HEK293 (cell line): ENCODE data around the gene UGGT2.
A peak's percentile ranks its signal among the peaks of the same experiment; 100 is the strongest.

Source experiments
- BCL11B ChIP-seq: fragments of 450-650 bp; formaldehyde crosslinking; IDR thresholded peaks from 2 replicates; pipeline ENCODE4 v1.5.1; 2016; ENCODE audit warnings: low read depth, missing biosample characterization, missing genetic modification characterization
- HIC1 ChIP-seq: fragments of 450-650 bp; formaldehyde crosslinking; IDR thresholded peaks from 2 replicates; pipeline ENCODE4 v1.5.1; 2016; ENCODE audit warnings: missing biosample characterization, missing genetic modification characterization
- KLF8 ChIP-seq: fragments of 450-650 bp; formaldehyde crosslinking; IDR thresholded peaks from 2 replicates; pipeline ENCODE4 v1.5.1; 2016; ENCODE audit warnings: missing biosample characterization, missing genetic modification characterization
- KLF9 ChIP-seq: fragments of 450-650 bp; formaldehyde crosslinking; IDR thresholded peaks from 2 replicates; pipeline ENCODE4 v1.5.1; 2016; ENCODE audit warnings: missing biosample characterization, missing genetic modification characterization, low read depth
- PATZ1 ChIP-seq: fragments of 450-650 bp; formaldehyde crosslinking; IDR thresholded peaks from 2 replicates; pipeline ENCODE4 v1.5.1; 2016; ENCODE audit warnings: missing biosample characterization, missing genetic modification characterization
- SCRT2 ChIP-seq: fragments of 450-650 bp; formaldehyde crosslinking; IDR thresholded peaks from 2 replicates; pipeline ENCODE4 v1.5.1; 2016; ENCODE audit warnings: missing biosample characterization, missing genetic modification characterization
- SP2 ChIP-seq: fragments of 450-650 bp; formaldehyde crosslinking; IDR thresholded peaks from 2 replicates; pipeline ENCODE4 v1.5.1; 2016; ENCODE audit warnings: missing biosample characterization, missing genetic modification characterization
- SP7 ChIP-seq: fragments of 450-650 bp; formaldehyde crosslinking; IDR thresholded peaks from 2 replicates; pipeline ENCODE4 v1.5.1; 2016; ENCODE audit warnings: missing biosample characterization, missing genetic modification characterization
- ZBTB11 ChIP-seq: fragments of 450-650 bp; formaldehyde crosslinking; conservative IDR thresholded peaks from 2 replicates; pipeline ENCODE4 v1.5.1; 2016; ENCODE audit warnings: low read depth, missing biosample characterization, missing genetic modification characterization
- ZBTB8A ChIP-seq: fragments of 450-650 bp; formaldehyde crosslinking; IDR thresholded peaks from 2 replicates; pipeline ENCODE4 v1.5.1; 2016; ENCODE audit warnings: missing biosample characterization, missing genetic modification characterization
- ZFHX2 ChIP-seq: fragments of 450-650 bp; formaldehyde crosslinking; conservative IDR thresholded peaks from 2 replicates; pipeline ENCODE4 v1.5.1; 2016; ENCODE audit warnings: missing biosample characterization, missing genetic modification characterization
- ZFP3 ChIP-seq: fragments of 450-650 bp; formaldehyde crosslinking; IDR thresholded peaks from 2 replicates; pipeline ENCODE4 v1.5.1; 2016; ENCODE audit warnings: low read depth, missing biosample characterization, missing genetic modification characterization
- ZIC2 ChIP-seq: fragments of 450-650 bp; formaldehyde crosslinking; IDR thresholded peaks from 2 replicates; pipeline ENCODE4 v1.5.1; 2016; ENCODE audit warnings: missing biosample characterization, missing genetic modification characterization
- ZNF114 ChIP-seq: fragments of 450-650 bp; formaldehyde crosslinking; IDR thresholded peaks from 2 replicates; pipeline ENCODE4 v1.5.0; 2017; ENCODE audit warnings: missing biosample characterization, missing genetic modification characterization
- ZNF292 ChIP-seq: fragments of 450-650 bp; formaldehyde crosslinking; IDR thresholded peaks from 2 replicates; pipeline ENCODE4 v1.5.1; 2016; ENCODE audit warnings: low read depth, missing biosample characterization, missing genetic modification characterization, borderline replicate concordance
- ZNF350 ChIP-seq: fragments of 450-650 bp; formaldehyde crosslinking; IDR thresholded peaks from 2 replicates; pipeline ENCODE4 v1.5.0; 2017; ENCODE audit warnings: missing biosample characterization, mild to moderate bottlenecking, missing genetic modification characterization
- ZNF354C ChIP-seq: fragments of 450-650 bp; formaldehyde crosslinking; IDR thresholded peaks from 2 replicates; pipeline ENCODE4 v1.5.1; 2016; ENCODE audit warnings: missing biosample characterization, missing genetic modification characterization, low read depth, borderline replicate concordance
- ZNF398 ChIP-seq: fragments of 450-650 bp; formaldehyde crosslinking; IDR thresholded peaks from 2 replicates; pipeline ENCODE4 v1.5.1; 2017; ENCODE audit warnings: missing biosample characterization, missing genetic modification characterization
- ZNF404 ChIP-seq: fragments of 450-650 bp; formaldehyde crosslinking; IDR thresholded peaks from 2 replicates; pipeline ENCODE4 v1.5.1; 2017; ENCODE audit warnings: missing biosample characterization, missing genetic modification characterization
- ZNF423 ChIP-seq: fragments of 450-650 bp; formaldehyde crosslinking; IDR thresholded peaks from 2 replicates; pipeline ENCODE4 v1.5.1; 2016; ENCODE audit warnings: missing biosample characterization, missing genetic modification characterization
- ZNF501 ChIP-seq: fragments of 450-650 bp; formaldehyde crosslinking; IDR thresholded peaks from 2 replicates; pipeline ENCODE4 v1.5.1; 2016; ENCODE audit warnings: missing biosample characterization, missing genetic modification characterization
- ZNF510 ChIP-seq: fragments of 450-650 bp; formaldehyde crosslinking; IDR thresholded peaks from 2 replicates; pipeline ENCODE4 v1.5.1; 2018; ENCODE audit warnings: mild to moderate bottlenecking, missing genetic modification characterization, missing biosample characterization; ENCODE audit not compliant: insufficient replicate concordance
- ZNF548 ChIP-seq: fragments of 450-650 bp; formaldehyde crosslinking; IDR thresholded peaks from 2 replicates; pipeline ENCODE4 v1.5.1; 2016; ENCODE audit warnings: missing biosample characterization, missing genetic modification characterization
- ZNF600 ChIP-seq: fragments of 450-650 bp; formaldehyde crosslinking; IDR thresholded peaks from 2 replicates; pipeline ENCODE4 v1.5.1; 2016; ENCODE audit warnings: missing biosample characterization, missing genetic modification characterization
- ZNF610 ChIP-seq: fragments of 450-650 bp; formaldehyde crosslinking; IDR thresholded peaks from 2 replicates; pipeline ENCODE4 v1.5.1; 2016; ENCODE audit warnings: missing biosample characterization, missing genetic modification characterization, borderline replicate concordance
- ZNF629 ChIP-seq: fragments of 450-650 bp; formaldehyde crosslinking; IDR thresholded peaks from 2 replicates; pipeline ENCODE4 v1.5.1; 2017; ENCODE audit warnings: missing biosample characterization, missing genetic modification characterization
- ZNF639 ChIP-seq: fragments of 450-650 bp; formaldehyde crosslinking; IDR thresholded peaks from 2 replicates; pipeline ENCODE4 v1.5.1; 2016; ENCODE audit warnings: missing biosample characterization, missing genetic modification characterization
- ZNF664 ChIP-seq: fragments of 450-650 bp; formaldehyde crosslinking; IDR thresholded peaks from 2 replicates; pipeline ENCODE4 v1.5.1; 2016; ENCODE audit warnings: missing biosample characterization, missing genetic modification characterization

Gene UGGT2

GRCh38 chr13:96091164-96092117 is 38.2 kb upstream of the UGGT2 start (continued):
- peak; percentile 45; the same call in 1 of the 2 replicates for TF ChIP-seq HIC1 (tag by site-specific recombination)
- no peak for TF ChIP-seq KLF8 (tag by site-specific recombination)
- no peak for TF ChIP-seq ZFP3 (tag by site-specific recombination)
- TF ChIP-seq ZNF292 (tag by site-specific recombination): no peak
- TF ChIP-seq ZNF404 (tag by site-specific recombination): no peak
- TF ChIP-seq ZNF350 (tag by site-specific recombination): no peak
- TF ChIP-seq ZNF600 (tag by site-specific recombination): peak; percentile 52; the same call in 1 of the 2 replicates
- no peak for TF ChIP-seq ZNF548 (tag by site-specific recombination)
- peak; percentile 35 for TF ChIP-seq SP2 (tag by site-specific recombination)
- 0 out of 2 replicates have a peak, but pooled peaks have one; percentile 17 for TF ChIP-seq KLF9
- TF ChIP-seq ZNF398 (tag by site-specific recombination): peak; percentile 86
- TF ChIP-seq ZNF354C (tag by site-specific recombination): no peak
- TF ChIP-seq BCL11B (tag by site-specific recombination): no peak
- no peak for TF ChIP-seq ZNF610
- no peak for TF ChIP-seq ZFHX2 (tag by site-specific recombination)
- 0 out of 2 replicates have a peak, but pooled peaks have one; percentile 27 for TF ChIP-seq ZNF423 (tag by site-specific recombination)
- TF ChIP-seq ZNF664: no peak
- TF ChIP-seq ZNF114 (tag by site-specific recombination): no peak
- TF ChIP-seq ZNF639: 0 out of 2 replicates have a peak, but pooled peaks have one; percentile 16
- no peak for TF ChIP-seq ZNF629 (tag by site-specific recombination)
- peak; percentile 55 for TF ChIP-seq ZBTB11 (tag by site-specific recombination)
- peak; percentile 84 for TF ChIP-seq PATZ1
- TF ChIP-seq SP7 (tag by site-specific recombination): peak; percentile 20; the same call in 1 of the 2 replicates
- TF ChIP-seq ZNF501 (tag by site-specific recombination): peak; percentile 75
- peak; percentile 69; the same call in 1 of the 2 replicates for TF ChIP-seq ZBTB8A
- TF ChIP-seq ZIC2 (tag by site-specific recombination): peak; percentile 35; the same call in 1 of the 2 replicates
- TF ChIP-seq ZNF510 (tag by site-specific recombination): no peak
- peak; percentile 96 for TF ChIP-seq SCRT2 (tag by site-specific recombination)
